ENCODE results near the gene SORCS1.

The SORCS1 gene

GRCh38 chr10:106816318-106817085 lies 348.0 kb downstream of the SORCS1 start:
- no peak for DNase-seq (ENCODE audit: low spot score)

GRCh38 chr10:106815427-106816043 lies 349.0 kb downstream of the SORCS1 start:
- DNase-seq (ENCODE audit: low spot score): no peak

- no peak for DNase-seq (ENCODE audit: low spot score)
Measured at GRCh38 chr10:106804992-106805582, 359.4 kb downstream of the SORCS1 start.

GRCh38 chr10:106802949-106803348 lies 361.6 kb downstream of the SORCS1 start:
- DNase-seq (ENCODE audit: low spot score): no peak

GRCh38 chr10:106799776-106800175 lies 364.7 kb downstream of the SORCS1 start:
- no peak for DNase-seq (ENCODE audit: low spot score)

- DNase-seq (ENCODE audit: low spot score): peak; percentile 57
Measured at GRCh38 chr10:106795619-106796018, 368.9 kb downstream of the SORCS1 start.

GRCh38 chr10:106793617-106794016 lies 370.9 kb downstream of the SORCS1 start:
- no peak for DNase-seq (ENCODE audit: low spot score)

GRCh38 chr10:106789623-106790022 lies 374.9 kb downstream of the SORCS1 start:
- no peak for DNase-seq (ENCODE audit: low spot score)

GRCh38 chr10:106788982-106789381 lies 375.5 kb downstream of the SORCS1 start:
- no peak for DNase-seq (ENCODE audit: low spot score)

GRCh38 chr10:106785528-106785927 lies 379.0 kb downstream of the SORCS1 start:
- DNase-seq (ENCODE audit: low spot score): no peak

GRCh38 chr10:106780632-106781031 lies 383.9 kb downstream of the SORCS1 start:
- no peak for DNase-seq (ENCODE audit: low spot score)

GRCh38 chr10:106777841-106778240 lies 386.7 kb downstream of the SORCS1 start:
- DNase-seq (ENCODE audit: low spot score): no peak

GRCh38 chr10:106775127-106775526 lies 389.4 kb downstream of the SORCS1 start:
- DNase-seq (ENCODE audit: low spot score): no peak

GRCh38 chr10:106772957-106773356 lies 391.5 kb downstream of the SORCS1 start:
- no peak for DNase-seq (ENCODE audit: low spot score)

GRCh38 chr10:106771154-106771553 lies 393.4 kb downstream of the SORCS1 start:
- DNase-seq (ENCODE audit: low spot score): no peak

- no peak for DNase-seq (ENCODE audit: low spot score)
Measured at GRCh38 chr10:106768204-106768603, 396.3 kb downstream of the SORCS1 start.

GRCh38 chr10:106765928-106766327 lies 398.6 kb downstream of the SORCS1 start:
- no peak for DNase-seq (ENCODE audit: low spot score)

GRCh38 chr10:106765241-106765754 lies 399.2 kb downstream of the SORCS1 start:
- no peak for DNase-seq (ENCODE audit: low spot score)

GRCh38 chr10:106764360-106764759 lies 400.1 kb downstream of the SORCS1 start:
- DNase-seq (ENCODE audit: low spot score): no peak

- no peak for DNase-seq (ENCODE audit: low spot score)
Measured at GRCh38 chr10:106761906-106762305, 402.6 kb downstream of the SORCS1 start.

GRCh38 chr10:106757521-106757920 lies 407.0 kb downstream of the SORCS1 start:
- DNase-seq (ENCODE audit: low spot score): no peak

- no peak for DNase-seq (ENCODE audit: low spot score)
Measured at GRCh38 chr10:106751091-106751490, 413.4 kb downstream of the SORCS1 start.

- DNase-seq (ENCODE audit: low spot score): no peak
Measured at GRCh38 chr10:106746868-106747267, 417.6 kb downstream of the SORCS1 start.

All from ecto neural progenitor cell (in vitro differentiated cells).